SW 1271 (cell line): ENCODE results near the gene CAMK2D.
A peak's percentile ranks its signal among the peaks of the same experiment; 100 is the strongest.
"Not testable (repeated sequence)": the region's sequence is repeated elsewhere in the genome, so short reads cannot be mapped to it uniquely, and the experiment has no call there.

ENCODE experiments used
- DNase-seq, 2 experiments: peaks; one replicate each; lab custom pipeline; 2025; lab: John Stamatoyannopoulos, UW

CAMK2D gene

GRCh38 chr4:113730467-113731216 is 30.9 kb downstream of the CAMK2D start:
- no peak for DNase-seq

- no peak for DNase-seq
These were observed 33.7 kb downstream of the CAMK2D start for GRCh38 chr4:113727802-113728201.

- no peak for DNase-seq
These were observed 35.6 kb downstream of the CAMK2D start for GRCh38 chr4:113725963-113726362.

- no peak for DNase-seq
These were observed 43.3 kb downstream of the CAMK2D start for GRCh38 chr4:113718252-113718651.

- no peak for DNase-seq
These were observed 49.5 kb downstream of the CAMK2D start for GRCh38 chr4:113711883-113712662.

- no peak for DNase-seq
These were observed 53.3 kb downstream of the CAMK2D start for GRCh38 chr4:113708250-113708649.

GRCh38 chr4:113707048-113707447 is 54.5 kb downstream of the CAMK2D start:
- no peak for DNase-seq

- DNase-seq: not testable (repeated sequence)
These were observed 56.4 kb downstream of the CAMK2D start for GRCh38 chr4:113705097-113705496.

GRCh38 chr4:113702596-113702995 is 58.9 kb downstream of the CAMK2D start:
- peak; percentile 10 to 60 for DNase-seq

- DNase-seq: no peak
These were observed 60.4 kb downstream of the CAMK2D start for GRCh38 chr4:113701169-113701568.

GRCh38 chr4:113700602-113701150 is 60.9 kb downstream of the CAMK2D start:
- no peak for DNase-seq

- DNase-seq: no peak
These were observed 61.8 kb downstream of the CAMK2D start for GRCh38 chr4:113699772-113700171.

GRCh38 chr4:113697429-113697828 is 64.1 kb downstream of the CAMK2D start:
- DNase-seq: no peak

GRCh38 chr4:113695328-113696169 is 66.0 kb downstream of the CAMK2D start:
- no peak for DNase-seq

GRCh38 chr4:113694008-113694407 is 67.5 kb downstream of the CAMK2D start:
- no peak for DNase-seq

- no peak for DNase-seq
These were observed 68.6 kb downstream of the CAMK2D start for GRCh38 chr4:113692809-113693411.

- no peak for DNase-seq
These were observed 69.9 kb downstream of the CAMK2D start for GRCh38 chr4:113691676-113692075.

GRCh38 chr4:113689394-113689793 is 72.1 kb downstream of the CAMK2D start:
- DNase-seq: no peak

- no peak for DNase-seq
These were observed 74.3 kb downstream of the CAMK2D start for GRCh38 chr4:113687067-113687718.

- not testable (repeated sequence) for DNase-seq
These were observed 76.4 kb downstream of the CAMK2D start for GRCh38 chr4:113685157-113685556.

GRCh38 chr4:113684534-113685091 is 76.9 kb downstream of the CAMK2D start:
- DNase-seq: peak in 1 of 2 experiments; percentile 14
